Neural progenitor cell (in vitro differentiated cells): ENCODE results near the gene NDUFA6. TPM values are rescaled to one million over a fixed set of nuclear protein-coding genes. Genes with fewer than 3 reads are reported as not detected.
"Not testable (repeated sequence)": the region's sequence is repeated elsewhere in the genome, so short reads cannot be mapped to it uniquely, and the experiment has no call there.

Experiments used
- DNase-seq: peaks from one replicate; pipeline ENCODE4 v3.0.0-alpha.2; 2016; ENCODE audit warnings: low spot score
- H2AFZ ChIP-seq: fragments of 200-600 bp; sonication (generic); replicated peaks from 2 replicates; pipeline ENCODE4 v1.6.1; 2016; ENCODE audit warnings: antibody characterized with exemption
- H3F3A ChIP-seq: fragments of 200-600 bp; sonication (generic); 2 replicates; pipeline ENCODE4 v1.6.1; 2016; ENCODE audit warnings: antibody characterized with exemption, low read depth
- H3K27ac ChIP-seq: fragments of 200-600 bp; sonication (generic); 2 replicates; pipeline ENCODE4 v1.5.1; 2016; ENCODE audit warnings: mild to moderate bottlenecking
- H3K27me3 ChIP-seq: fragments of 200-600 bp; sonication (generic); 2 replicates; pipeline ENCODE4 v1.6.1; 2016; ENCODE audit warnings: mild to moderate bottlenecking, moderate library complexity
- H3K36me3 ChIP-seq: fragments of 200-600 bp; sonication (generic); 2 replicates; pipeline ENCODE4 v1.5.1; 2016
- H3K4me1 ChIP-seq: fragments of 200-600 bp; sonication (generic); 2 replicates; pipeline ENCODE4 v1.6.1; 2016; ENCODE audit warnings: mixed run types
- H3K4me2 ChIP-seq: fragments of 200-600 bp; sonication (generic); 2 replicates; pipeline ENCODE4 v1.6.1; 2016
- H3K4me3 ChIP-seq: fragments of 200-600 bp; sonication (generic); 2 replicates; pipeline ENCODE4 v1.5.1; 2016
- H3K79me2 ChIP-seq: fragments of 200-600 bp; sonication (generic); 2 replicates; pipeline ENCODE4 v1.6.1; 2016; ENCODE audit warnings: low read depth
- H3K9ac ChIP-seq: fragments of 200-600 bp; sonication (generic); 2 replicates; pipeline ENCODE4 v1.6.1; 2016
- H3K9me3 ChIP-seq: fragments of 200-600 bp; sonication (generic); 2 replicates; pipeline ENCODE4 v1.5.1; 2016; ENCODE audit warnings: low read depth
- H4K20me1 ChIP-seq: fragments of 200-600 bp; sonication (generic); 2 replicates; pipeline ENCODE4 v1.6.1; 2016; ENCODE audit warnings: low read depth
- H3K27ac Mint-ChIP-seq: 3 replicates; pipeline ENCODE4 v1.8.0; 2021; ENCODE audit warnings: mixed read lengths
- H3K27me3 Mint-ChIP-seq: 2 replicates; pipeline ENCODE4 v1.8.0; 2022; ENCODE audit warnings: low read depth, mild to moderate bottlenecking, inconsistent platforms, moderate library complexity, mixed read lengths; ENCODE audit not compliant: insufficient read depth
- H3K36me3 Mint-ChIP-seq: 3 replicates; pipeline ENCODE4 v1.8.0; 2021; ENCODE audit warnings: mixed read lengths
- H3K4me1 Mint-ChIP-seq: 3 replicates; pipeline ENCODE4 v1.8.0; 2021; ENCODE audit warnings: mixed read lengths
- H3K4me3 Mint-ChIP-seq: 3 replicates; pipeline ENCODE4 v1.8.0; 2021; ENCODE audit warnings: mild to moderate bottlenecking, moderate library complexity, mixed read lengths
- H3K9me3 Mint-ChIP-seq: 3 replicates; pipeline ENCODE4 v1.8.0; 2020; ENCODE audit warnings: mixed read lengths
- CTCF ChIP-seq: fragments of 200-600 bp; sonication (generic); IDR thresholded peaks from 2 replicates; pipeline ENCODE4 v1.5.1; 2017; ENCODE audit warnings: antibody characterized with exemption, mild to moderate bottlenecking
- EZH2 ChIP-seq: fragments of 200-600 bp; sonication (generic); IDR thresholded peaks from 2 replicates; pipeline ENCODE4 v1.6.1; 2017; ENCODE audit warnings: antibody characterized with exemption, mild to moderate bottlenecking, moderate library complexity
- EZH2phosphoT487 ChIP-seq: fragments of 200-600 bp; sonication (generic); IDR thresholded peaks from 2 replicates; pipeline ENCODE4 v1.6.1; 2017; ENCODE audit warnings: antibody characterized with exemption
- total RNA-seq: library from RNA; depleted of rRNA; stranded (reverse); fragments of >200 nt; gene quantifications from 2 replicates; pipeline ENCODE4 v1.2.3, GENCODE V29; 2015; ENCODE audit warnings: low replicate concordance

The NDUFA6 gene
- total RNA-seq, 1 donor from 2014 or later: 132 TPM

- Mint-ChIP-seq H3K4me1 (no peaks in the 10 kb centered on the region), H3K27me3 (peaks cover 10% of the 10 kb centered on the region), H3K4me3 (no peak overlapping the region), H3K27ac (no peak overlapping the region), H3K9me3 (no peaks in the 10 kb centered on the region), H3K36me3 (no peaks in the 10 kb centered on the region)
- no peaks in the 10 kb centered on the region for H3K4me1 ChIP-seq
- H2AFZ ChIP-seq: no peak overlapping the region
- no peaks in the 10 kb centered on the region for H3F3A ChIP-seq
- TF ChIP-seq EZH2phosphoT487: no peak
- no peak for TF ChIP-seq CTCF
- TF ChIP-seq EZH2: no peak
- no peak overlapping the region for H3K4me2 ChIP-seq
- no peak overlapping the region for H3K27ac ChIP-seq
- H3K4me3 ChIP-seq: no peak overlapping the region
- H3K79me2 ChIP-seq: no peaks in the 10 kb centered on the region
- no peaks in the 10 kb centered on the region for H3K9me3 ChIP-seq
- H3K36me3 ChIP-seq: no peaks in the 10 kb centered on the region
- no peaks in the 10 kb centered on the region for H4K20me1 ChIP-seq
- no peaks in the 10 kb centered on the region for H3K27me3 ChIP-seq
- DNase-seq: no peak
- H3K9ac ChIP-seq: no peak overlapping the region
Observed at GRCh38 chr22:42127606-42128005, 37.0 kb upstream of the NDUFA6 start.

GRCh38 chr22:42123529-42123928 is 33.0 kb upstream of the NDUFA6 start:
- not testable (repeated sequence) for DNase-seq, H3K9me3 Mint-ChIP-seq, H3K4me3 Mint-ChIP-seq

GRCh38 chr22:42120231-42121021 is 29.9 kb upstream of the NDUFA6 start:
- not testable (repeated sequence) for H3K9me3 ChIP-seq, H3K4me1 ChIP-seq, H3K27me3 ChIP-seq, H3K27ac ChIP-seq, H3K9ac ChIP-seq, H3K4me1 Mint-ChIP-seq, H3K27me3 Mint-ChIP-seq, H3K79me2 ChIP-seq, H3K27ac Mint-ChIP-seq, H3K4me2 ChIP-seq, H2AFZ ChIP-seq, H3F3A ChIP-seq, H3K36me3 ChIP-seq, H3K9me3 Mint-ChIP-seq, H3K4me3 ChIP-seq, H4K20me1 ChIP-seq, DNase-seq, H3K36me3 Mint-ChIP-seq, H3K4me3 Mint-ChIP-seq

More at GRCh38 chr22:42123529-42123928, 33.0 kb upstream of the NDUFA6 start:
- not testable (repeated sequence) for H3K4me1 Mint-ChIP-seq, H3K4me1 ChIP-seq, H3K27me3 Mint-ChIP-seq, H2AFZ ChIP-seq, H3K9me3 ChIP-seq, H3K79me2 ChIP-seq, H3K36me3 ChIP-seq, H3K27ac Mint-ChIP-seq, H3K27me3 ChIP-seq, H4K20me1 ChIP-seq, H3F3A ChIP-seq, H3K4me2 ChIP-seq, H3K4me3 ChIP-seq, H3K36me3 Mint-ChIP-seq, H3K9ac ChIP-seq, H3K27ac ChIP-seq

- no peak overlapping the region for H2AFZ ChIP-seq
- peaks cover 2% of the 10 kb centered on the region for H3K27me3 Mint-ChIP-seq
- peaks cover 4% of the 10 kb centered on the region for H3F3A ChIP-seq
- no peak overlapping the region for H3K4me3 ChIP-seq
- peaks cover 24% of the 10 kb centered on the region for H3K9me3 Mint-ChIP-seq
- peaks cover 14% of the 10 kb centered on the region for H3K4me1 ChIP-seq
- peak; percentile 51 for TF ChIP-seq CTCF
- no peak for TF ChIP-seq EZH2phosphoT487
- no peak overlapping the region for H3K27ac ChIP-seq
- no peaks in the 10 kb centered on the region for H3K9me3 ChIP-seq
- peaks cover 15% of the 10 kb centered on the region for H3K4me1 Mint-ChIP-seq
- no peaks in the 10 kb centered on the region for H4K20me1 ChIP-seq
- no peaks in the 10 kb centered on the region for H3K36me3 ChIP-seq
- H3K27me3 ChIP-seq: peaks cover 13% of the 10 kb centered on the region
- H3K79me2 ChIP-seq: no peaks in the 10 kb centered on the region
- peaks cover 12% of the 10 kb centered on the region for H3K36me3 Mint-ChIP-seq
- peak; percentile 32 for DNase-seq
- H3K9ac ChIP-seq: no peak overlapping the region
- no peak overlapping the region for H3K4me2 ChIP-seq
- no peak overlapping the region for H3K27ac Mint-ChIP-seq
- H3K4me3 Mint-ChIP-seq: no peak overlapping the region
Observed at GRCh38 chr22:42116848-42117424, 26.4 kb upstream of the NDUFA6 start.

GRCh38 chr22:42115420-42115830 is 24.9 kb upstream of the NDUFA6 start:
- H3K27ac ChIP-seq, H3F3A ChIP-seq, H3K27ac Mint-ChIP-seq: not testable (repeated sequence)

More at GRCh38 chr22:42115420-42115830, 24.9 kb upstream of the NDUFA6 start:
- not testable (repeated sequence) for DNase-seq, H3K79me2 ChIP-seq, H2AFZ ChIP-seq, H3K36me3 ChIP-seq, H4K20me1 ChIP-seq, H3K4me3 ChIP-seq, H3K27me3 Mint-ChIP-seq, H3K4me3 Mint-ChIP-seq, H3K9ac ChIP-seq, H3K9me3 ChIP-seq, H3K4me2 ChIP-seq
- Mint-ChIP-seq H3K9me3 (peaks cover 24% of the 10 kb centered on the region), H3K4me1 (peaks cover 15% of the 10 kb centered on the region), H3K36me3 (peaks cover 12% of the 10 kb centered on the region)
- peaks cover 15% of the 10 kb centered on the region for H3K4me1 ChIP-seq
- H3K27me3 ChIP-seq: peaks cover 13% of the 10 kb centered on the region
